HTR-8/SVneo (cell line): ENCODE measurements around the gene CDH4.
"Not testable (repeated sequence)": the region's sequence is repeated elsewhere in the genome, so short reads cannot be mapped to it uniquely, and the experiment has no call there.

ENCODE experiments used
- DNase-seq: peaks from one replicate; pipeline ENCODE4 v3.0.0; 2011; ENCODE audit warnings: low spot score, mixed read lengths; ENCODE audit not compliant: insufficient read length
- FAIRE-seq: peaks from 2 replicates; lab custom pipeline; 2011; peaks lifted over from hg19 to GRCh38; lab: Jason Lieb, UNC

Gene CDH4

DNA sequence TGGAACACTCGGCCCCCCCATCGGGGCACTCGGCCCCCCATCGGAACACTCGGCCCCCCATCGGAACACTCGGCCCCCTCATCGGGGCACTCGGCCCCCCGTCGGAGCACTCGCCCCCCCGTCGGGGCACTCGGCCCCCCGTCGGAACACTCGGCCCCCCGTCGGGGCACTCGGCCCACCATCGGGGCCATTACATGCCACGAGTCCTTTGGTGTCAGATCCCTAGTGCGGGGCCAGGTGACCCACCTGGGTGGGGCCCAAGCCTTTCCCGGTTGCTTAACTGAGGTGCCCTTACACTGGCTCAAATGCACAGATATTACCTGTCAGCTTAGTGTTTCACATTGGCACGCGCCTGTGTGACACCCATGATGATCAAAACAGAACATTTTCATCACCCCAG lies 717.7 kb downstream of the CDH4 start:
- FAIRE-seq (peak; percentile 67), DNase-seq (no peak)

DNA sequence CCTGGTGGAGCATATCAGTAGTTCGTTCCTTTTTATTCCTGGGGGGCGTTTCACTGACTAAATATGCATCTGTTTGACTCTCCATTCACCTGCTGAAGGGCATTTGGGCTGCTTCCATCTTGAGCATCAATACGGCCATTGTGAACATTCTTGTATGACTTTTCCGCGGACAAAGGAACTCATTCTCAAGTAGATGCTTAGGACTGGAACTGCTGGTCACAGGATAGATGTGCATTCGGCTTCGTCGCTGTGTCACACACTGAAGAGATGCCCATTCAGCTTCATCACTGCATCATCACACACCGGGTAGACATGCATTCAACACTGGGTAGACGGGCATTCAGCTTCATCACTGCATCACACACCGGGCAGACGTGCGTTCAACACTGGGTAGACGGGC lies 718.3 kb downstream of the CDH4 start:
- no peak for DNase-seq
- peak; percentile 38 for FAIRE-seq

DNA sequence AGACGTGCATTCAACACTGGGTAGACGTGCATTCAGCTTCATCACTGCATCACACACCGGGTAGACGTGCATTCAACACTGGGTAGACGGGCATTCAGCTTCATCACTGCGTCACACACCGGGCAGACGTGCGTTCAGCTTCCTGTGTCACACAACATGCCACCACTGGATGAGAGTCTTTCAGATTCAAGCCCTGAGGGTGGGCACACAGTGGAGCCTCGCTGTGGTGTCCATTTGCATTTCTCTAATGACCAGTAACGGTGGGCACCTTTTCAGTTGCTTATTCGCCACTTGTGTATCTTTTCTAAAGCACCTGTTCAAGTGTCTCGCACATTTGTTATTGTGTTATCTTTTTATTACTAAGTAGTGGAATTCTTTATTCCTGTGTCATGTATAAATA lies 719.5 kb downstream of the CDH4 start:
- DNase-seq, FAIRE-seq: not testable (repeated sequence)

DNA sequence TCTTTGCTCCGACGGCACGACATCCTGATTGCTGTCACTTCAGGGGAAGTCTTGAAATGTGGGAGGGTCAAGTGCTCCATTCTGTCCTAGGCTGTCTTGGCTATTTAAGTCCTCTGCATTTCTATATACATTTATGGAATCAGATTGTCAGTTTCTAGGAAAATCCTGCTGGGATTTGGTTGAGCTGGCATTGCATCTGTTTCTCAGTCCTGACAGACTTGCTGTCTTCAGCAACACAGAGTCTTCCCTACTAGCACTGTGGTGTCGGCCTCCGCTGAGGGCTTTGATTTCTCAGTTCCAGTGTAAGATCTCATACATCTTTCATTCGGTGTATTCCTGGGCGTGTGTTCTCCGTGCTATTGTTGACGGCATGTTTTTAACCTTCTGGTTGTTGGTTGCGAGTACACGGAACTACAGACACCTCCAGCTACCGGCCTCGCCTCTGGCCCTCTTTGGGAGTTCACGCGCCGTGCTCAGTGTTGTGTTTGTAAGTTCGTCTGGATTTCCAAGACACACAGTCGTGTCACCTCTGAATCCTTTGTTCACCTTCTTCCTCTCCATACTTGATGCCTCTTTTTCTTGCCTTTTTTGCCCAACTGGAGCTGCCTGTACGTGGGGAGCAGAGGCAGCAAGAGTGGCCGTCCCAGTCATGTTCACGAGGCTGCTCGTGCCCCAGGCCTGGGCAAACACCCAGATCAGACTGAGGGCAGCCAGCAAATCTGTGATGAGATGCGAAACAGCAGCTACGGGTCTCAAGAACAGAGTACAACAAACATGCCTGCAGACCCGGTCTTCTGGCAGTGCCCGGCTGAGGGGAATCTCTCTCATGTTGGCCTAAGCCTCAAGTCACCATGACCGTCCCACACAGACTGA lies 720.8 kb downstream of the CDH4 start:
- no peak for DNase-seq
- peak; percentile 88 for FAIRE-seq

DNA sequence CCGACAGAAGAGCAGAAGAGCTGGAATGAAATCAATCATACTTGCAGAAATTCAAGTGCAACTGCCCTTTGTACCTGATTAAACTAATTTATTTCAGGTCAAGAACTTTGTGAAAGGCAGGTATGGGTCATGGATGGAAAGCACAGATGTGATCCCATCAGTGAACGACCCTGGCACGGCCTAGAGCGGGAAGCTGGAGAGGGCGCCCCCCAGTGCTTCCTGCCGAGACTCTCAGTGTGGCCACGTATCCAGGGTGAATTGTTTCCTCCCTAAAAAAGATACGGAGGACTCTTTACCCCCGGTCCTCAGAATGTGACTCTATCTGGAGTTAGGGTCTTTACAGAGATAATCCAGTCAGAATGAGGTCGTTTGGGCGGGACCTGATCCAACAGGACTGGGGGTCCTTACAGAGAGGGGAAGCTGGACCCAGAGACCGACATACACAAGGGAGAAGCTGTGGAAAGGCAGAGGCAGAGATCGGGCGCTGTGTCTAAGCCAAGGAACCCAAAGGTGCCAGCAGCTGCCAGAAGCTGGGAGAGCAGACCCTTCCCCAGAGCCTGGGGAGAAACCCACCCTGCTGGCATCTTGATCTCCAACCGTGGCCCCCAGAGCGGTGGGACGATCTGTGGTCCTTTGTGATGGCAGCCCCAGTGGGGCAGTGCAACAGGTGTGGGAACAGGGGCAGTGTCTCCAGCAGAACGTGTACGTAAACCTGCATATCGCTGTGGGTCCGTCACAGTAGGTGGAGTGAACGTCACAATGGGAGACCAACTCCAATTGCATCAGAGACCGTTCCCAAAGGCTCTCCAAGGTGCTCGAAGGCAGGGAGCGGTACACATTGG lies 721.7 kb downstream of the CDH4 start:
- peak; percentile 88 for FAIRE-seq
- DNase-seq, result no peak

DNA sequence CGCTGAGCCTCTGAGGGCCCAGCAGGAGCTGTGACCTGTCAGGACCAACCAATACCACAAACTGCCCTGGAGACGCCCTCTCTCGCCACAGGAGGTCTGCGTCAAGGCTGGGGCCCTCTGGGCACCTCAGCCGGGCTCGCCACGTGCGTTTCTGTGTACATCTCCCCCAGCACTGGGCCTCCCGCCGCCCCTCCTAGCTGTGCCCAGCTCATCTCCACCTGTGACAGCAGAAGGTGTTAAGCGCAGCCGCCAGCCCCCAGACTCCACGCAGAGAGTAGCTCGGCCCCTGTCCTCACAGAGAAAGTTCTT lies 722.2 kb downstream of the CDH4 start:
- DNase-seq (no peak), FAIRE-seq (no peak)

DNA sequence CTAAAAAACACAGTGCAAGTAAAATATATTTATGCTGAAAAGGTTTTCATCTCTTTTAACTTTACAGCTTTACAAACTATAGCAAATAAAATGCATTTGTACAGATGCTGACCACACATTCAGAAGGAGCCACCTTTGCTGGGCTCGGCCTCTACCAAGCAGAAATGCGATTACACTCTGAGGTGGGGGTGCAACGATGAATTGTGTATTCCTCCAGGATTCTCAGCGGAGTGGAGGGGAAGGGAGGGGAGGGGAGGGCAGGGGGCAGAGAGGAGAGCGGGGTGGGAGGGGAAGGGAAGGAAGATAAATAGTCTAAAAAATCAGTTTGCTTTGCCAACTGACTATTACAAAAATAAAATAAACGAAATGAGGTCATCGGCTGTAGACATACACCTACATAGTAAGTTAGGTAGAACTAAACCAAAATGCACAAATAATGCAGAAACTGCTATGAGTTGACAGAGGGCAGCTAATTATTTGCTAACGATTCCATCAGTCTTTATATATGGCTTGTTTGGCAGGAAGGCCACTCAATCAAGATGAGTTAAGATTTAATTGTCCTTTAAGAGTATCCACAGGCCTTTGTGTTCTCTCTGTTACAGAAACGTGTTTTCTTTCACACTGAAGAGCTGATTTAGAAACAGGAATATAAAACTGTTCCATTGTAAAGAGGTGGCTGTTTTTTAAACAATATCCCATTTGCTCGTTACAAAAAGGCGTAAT lies 723.5 kb downstream of the CDH4 start:
- DNase-seq (no peak), FAIRE-seq (peak; percentile 74)

DNA sequence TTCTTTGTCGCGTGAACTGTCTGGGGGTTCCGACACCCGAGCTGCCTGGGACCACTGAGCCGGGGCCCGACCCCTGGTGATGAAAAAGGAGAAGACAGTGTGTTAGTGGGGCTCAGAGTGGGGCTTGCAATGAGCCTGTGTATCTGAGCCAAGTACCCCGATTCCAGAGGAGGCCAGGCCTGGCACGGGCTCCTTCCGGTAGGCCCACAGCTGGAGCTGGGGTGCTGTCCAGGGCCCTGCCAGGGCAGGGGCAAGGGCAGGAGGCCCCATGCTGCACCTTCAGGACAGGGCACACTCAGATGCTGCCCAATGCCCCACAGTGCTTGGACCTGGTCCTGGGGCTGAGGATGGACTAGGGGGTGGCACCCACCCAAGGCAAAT lies 724.2 kb downstream of the CDH4 start:
- FAIRE-seq (no peak), DNase-seq (no peak)

DNA sequence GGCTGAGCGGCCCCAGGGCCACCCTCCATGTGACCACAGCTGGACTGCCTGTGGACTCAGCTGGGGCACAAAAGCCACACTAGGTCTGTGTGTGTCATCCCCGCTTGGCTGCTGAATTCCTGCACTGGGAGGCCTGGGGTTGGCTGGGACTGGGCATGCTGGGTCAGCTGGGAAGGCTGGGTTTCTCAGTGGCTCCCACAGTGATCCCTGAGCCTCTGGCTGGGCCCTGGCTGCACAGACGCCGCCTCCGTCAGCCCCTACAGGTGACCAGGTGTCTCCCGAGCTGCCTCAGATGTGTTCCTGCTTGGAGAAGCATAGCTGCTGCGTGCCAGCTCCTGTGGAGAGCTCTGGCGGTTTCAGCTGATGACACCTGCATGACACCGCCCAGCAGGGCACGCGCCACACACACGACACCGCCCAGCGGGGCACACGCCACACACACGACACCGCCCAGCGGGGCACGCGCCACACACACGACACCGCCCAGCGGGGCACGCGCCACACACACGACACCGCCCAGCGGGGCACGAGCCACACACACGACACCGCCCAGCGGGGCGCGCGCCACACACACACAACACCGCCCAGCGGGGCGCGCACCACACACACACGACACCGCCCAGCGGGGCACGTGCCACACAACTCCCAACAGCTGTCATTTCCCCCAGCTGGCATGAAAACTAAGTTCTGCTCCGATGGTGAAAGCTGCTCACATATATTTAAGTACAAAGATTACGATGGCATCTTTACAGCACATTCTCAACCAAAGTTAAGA lies 724.8 kb downstream of the CDH4 start:
- no peak for DNase-seq
- FAIRE-seq, result peak; percentile 95

DNA sequence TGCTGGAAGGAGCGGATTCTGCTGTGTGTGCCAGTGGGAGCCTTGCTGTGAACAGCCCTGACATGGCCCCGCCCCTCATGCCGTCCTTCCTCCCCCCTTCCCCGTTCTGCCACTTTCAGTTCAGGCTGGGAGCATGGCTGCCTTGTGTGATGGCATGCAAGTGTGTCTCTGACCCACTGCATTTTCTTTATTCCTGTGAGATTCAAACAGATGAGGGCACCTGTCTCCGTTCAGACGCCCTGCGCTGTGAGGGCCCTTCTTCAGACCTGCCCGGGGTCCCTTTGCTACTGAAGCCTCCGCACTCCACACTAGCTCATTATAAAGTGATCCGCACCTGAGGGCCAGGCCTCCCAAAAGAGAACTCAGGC lies 725.3 kb downstream of the CDH4 start:
- FAIRE-seq (no peak), DNase-seq (no peak)

DNA sequence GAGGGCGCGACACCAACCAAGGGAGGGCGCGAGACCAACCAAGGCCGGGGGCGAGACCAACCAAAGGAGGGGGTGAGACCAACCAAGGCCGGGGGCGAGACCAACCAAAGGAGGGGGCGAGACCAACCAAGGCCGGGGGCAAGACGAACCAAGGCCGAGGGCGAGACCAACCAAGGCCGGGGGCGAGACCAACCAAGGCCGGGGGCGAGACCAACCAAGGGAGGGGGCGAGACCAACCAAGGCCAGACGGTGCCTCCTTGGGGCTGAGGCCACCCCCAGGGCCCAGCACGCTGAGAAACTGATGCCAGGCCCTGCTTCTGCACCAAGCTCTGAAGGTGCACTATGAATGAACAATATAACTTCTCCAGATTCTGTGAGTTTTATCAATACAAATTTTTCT lies 726.4 kb downstream of the CDH4 start:
- FAIRE-seq (peak; percentile 44), DNase-seq (no peak)

DNA sequence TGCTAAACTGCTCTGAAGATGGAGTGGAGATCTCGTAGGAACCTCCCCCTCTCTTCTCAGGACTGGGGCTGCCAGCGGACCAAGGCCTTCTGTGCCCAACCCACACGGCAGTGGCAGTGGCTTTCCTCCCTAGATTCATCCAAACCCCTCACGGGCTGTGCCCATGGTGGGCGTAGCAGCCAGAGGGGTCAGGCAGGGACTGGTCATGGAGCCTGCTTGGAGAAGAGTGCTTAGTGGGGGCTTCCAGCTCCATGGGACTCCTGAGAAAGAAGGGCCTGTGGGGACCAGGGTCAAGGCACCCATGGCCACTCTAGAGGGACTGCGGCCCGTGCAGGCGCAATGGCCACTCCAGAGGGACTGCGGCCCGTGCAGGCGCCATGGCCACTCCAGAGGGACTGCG lies 727.0 kb downstream of the CDH4 start:
- DNase-seq (no peak), FAIRE-seq (peak; percentile 26)

DNA sequence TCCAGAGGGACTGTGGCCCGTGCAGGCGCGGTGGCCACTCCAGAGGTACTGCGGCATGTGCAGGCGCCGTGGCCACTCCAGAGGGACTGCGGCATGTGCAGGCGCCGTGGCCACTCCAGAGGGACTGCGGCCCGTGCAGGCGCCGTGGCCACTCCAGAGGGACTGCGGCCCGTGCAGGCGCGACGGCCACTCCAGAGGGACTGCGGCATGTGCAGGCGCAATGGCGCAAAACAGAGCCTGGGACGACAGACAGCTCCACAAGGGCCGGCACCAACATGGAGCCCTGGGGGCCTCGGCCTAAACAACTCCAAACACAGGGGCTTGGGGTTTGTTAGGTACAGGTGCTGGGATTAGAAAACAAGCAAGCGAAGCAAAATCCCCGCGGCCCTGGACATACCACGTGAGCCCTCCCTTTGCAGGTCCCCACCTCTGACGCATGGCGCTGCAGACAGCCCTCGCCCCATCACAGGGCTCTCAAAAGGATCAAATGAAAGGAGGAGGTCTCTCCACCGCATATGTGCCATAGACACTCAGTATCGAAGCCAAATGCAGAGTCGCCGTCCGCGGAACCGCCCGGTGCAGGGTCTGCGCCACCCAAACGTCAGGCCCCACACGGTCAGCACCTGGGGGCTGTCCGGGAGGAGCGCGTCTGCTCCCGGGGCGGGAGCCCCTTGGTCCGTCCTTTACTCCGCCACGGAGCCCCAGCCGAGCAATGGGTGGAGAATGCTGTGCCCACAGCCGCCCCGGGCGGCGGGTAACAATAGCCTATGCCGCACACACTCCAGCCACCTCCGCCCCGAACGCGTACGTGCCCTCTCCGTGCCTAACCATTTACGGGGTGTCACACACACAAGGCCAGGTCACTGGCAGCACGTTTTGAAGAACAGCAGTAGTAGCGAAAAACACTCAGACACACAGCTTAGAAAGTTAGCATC lies 727.9 kb downstream of the CDH4 start:
- peak; percentile 92 for FAIRE-seq

DNA sequence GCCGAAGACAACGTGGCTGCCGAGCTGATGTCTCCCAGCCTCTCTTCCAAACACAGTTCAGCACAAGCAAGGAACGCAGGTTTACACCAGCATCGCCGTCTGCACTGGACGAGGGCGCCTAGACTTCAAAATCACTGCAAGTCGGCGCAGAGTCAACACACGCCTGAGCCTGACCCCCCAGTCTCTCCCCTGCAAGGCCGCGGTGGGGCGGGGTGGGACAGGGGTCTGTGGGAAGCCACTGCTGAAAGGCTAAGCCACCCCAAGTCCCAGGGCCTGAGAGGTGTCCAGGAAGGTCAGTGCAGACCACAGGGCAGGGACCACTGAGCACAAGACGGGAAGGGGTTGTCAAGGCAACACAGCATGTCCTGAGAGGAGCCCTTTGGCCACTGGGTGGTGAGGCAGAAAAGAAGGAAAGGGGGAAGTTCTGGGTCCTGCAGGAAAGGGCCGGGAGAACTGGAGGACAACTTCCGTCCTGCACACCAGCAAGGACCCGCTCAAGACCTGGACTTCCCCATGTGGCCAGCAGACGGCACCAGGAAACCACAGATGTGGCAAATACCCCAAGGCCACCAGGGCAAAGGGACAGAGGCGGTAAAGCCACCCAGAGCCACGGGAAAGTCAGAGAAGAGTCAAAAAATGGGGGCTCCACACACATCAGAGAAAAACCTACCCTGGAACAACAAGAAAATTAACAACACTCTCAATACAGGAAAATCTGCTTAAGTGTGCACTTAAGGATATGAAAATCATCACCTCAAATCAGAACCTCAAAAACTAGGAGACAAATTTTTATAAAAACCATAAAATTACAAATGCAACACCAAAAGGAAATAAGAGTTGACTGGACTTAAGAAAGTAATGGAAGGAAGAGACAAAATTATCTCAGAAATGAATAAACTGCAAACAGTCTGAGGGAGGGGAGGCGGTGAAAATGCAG lies 728.9 kb downstream of the CDH4 start:
- peak; percentile 71 for DNase-seq
- FAIRE-seq, result peak; percentile 69

More for the DNA sequence above, 727.9 kb downstream of the CDH4 start:
- no peak for DNase-seq

DNA sequence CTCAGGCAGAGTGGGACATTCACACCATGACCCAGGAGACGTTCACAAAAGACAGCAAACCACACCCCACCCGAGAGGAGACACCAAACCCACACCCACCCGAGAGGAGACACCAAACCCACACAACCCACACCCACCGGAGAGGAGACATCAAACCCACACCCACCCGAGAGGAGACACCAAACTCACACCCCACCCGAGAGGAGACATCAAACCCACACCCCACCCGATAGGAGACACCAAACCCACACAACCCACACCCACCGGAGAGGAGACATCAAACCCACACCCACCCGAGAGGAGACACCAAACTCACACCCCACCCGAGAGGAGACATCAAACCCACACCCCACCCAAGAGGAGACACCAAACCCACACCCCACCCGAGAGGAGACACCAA lies 729.6 kb downstream of the CDH4 start:
- DNase-seq, result not testable (repeated sequence)
- peak; percentile 97 for FAIRE-seq

DNA sequence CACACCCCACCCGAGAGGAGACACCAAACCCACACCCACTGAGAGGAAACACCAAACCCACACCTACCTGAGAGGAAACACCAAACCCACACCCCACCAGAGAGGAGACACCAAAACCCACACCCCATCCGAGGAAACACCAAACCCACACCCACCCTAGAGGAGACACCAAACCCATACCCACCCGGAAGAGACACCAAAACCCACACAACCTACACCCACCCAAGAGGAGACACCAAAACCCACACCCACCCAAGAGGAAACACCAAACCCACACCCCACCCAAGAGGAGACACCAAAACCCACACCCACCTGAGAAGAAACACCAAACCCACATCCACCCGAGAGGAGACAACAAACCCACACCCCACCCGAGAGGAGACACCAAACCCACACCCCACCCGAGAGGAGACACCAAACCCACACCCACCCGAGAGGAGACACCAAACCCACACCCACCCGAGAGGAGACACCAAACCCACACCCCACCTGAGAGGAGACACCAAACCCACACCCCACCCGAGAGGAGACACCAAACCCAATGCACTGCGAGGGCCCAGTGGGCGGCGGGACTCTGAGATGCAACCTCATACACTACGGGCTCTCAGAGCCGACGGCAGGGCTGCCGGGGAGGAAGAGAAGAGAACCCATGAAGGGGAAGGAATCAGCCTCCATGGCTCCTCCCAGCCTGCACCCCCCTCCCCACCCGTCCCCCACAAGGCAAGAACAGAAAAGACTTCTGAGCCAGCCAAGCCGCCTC lies 730.3 kb downstream of the CDH4 start:
- DNase-seq (no peak), FAIRE-seq (no peak)

DNA sequence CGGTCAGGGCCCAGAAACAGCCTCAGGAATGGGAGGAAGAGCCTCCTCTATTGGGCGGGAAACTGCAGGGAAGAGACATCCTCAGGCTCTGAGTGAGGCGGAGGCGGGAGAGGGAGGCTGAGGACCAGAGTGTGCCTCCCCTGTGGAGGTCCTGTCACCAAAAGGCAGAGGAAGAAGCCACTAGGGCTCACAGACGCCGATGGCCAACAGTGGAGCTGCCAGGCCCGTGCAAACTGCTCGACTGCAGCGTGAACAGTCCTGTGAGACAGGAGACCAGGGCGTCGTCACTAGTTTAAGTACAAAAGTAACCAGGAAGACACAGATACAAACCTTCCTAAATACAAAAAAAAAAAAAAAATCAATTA lies 730.9 kb downstream of the CDH4 start:
- no peak for DNase-seq
- no peak for FAIRE-seq
